Urothelium cell line (cell line): ENCODE measurements around the gene MACROD1.
"Not testable (repeated sequence)": the region's sequence is repeated elsewhere in the genome, so short reads cannot be mapped to it uniquely, and the experiment has no call there.

Experiments
- DNase-seq: peaks from one replicate; pipeline ENCODE4 v3.0.0; 2011; ENCODE audit warnings: low spot score, mixed read lengths
- FAIRE-seq: peaks from 2 replicates; lab custom pipeline; 2011; peaks lifted over from hg19 to GRCh38; lab: Jason Lieb, UNC

MACROD1 gene

GRCh38 chr11:64060263-64060860 is 105.6 kb downstream of the MACROD1 start:
- FAIRE-seq (no peak), DNase-seq (no peak)

GRCh38 chr11:64059339-64060140 is 106.4 kb downstream of the MACROD1 start:
- no peak for FAIRE-seq
- no peak for DNase-seq

GRCh38 chr11:64058494-64058893 is 107.4 kb downstream of the MACROD1 start:
- FAIRE-seq: no peak
- DNase-seq: no peak

- DNase-seq (no peak), FAIRE-seq (no peak)
Observed at GRCh38 chr11:64057890-64058289, 108.0 kb downstream of the MACROD1 start.

GRCh38 chr11:64056861-64057260 is 109.1 kb downstream of the MACROD1 start:
- no peak for FAIRE-seq
- no peak for DNase-seq

- DNase-seq: no peak
- FAIRE-seq: no peak
Observed at GRCh38 chr11:64056213-64056785, 109.6 kb downstream of the MACROD1 start.

- DNase-seq (no peak), FAIRE-seq (no peak)
Observed at GRCh38 chr11:64055077-64055476, 110.8 kb downstream of the MACROD1 start.

GRCh38 chr11:64053699-64054098 is 112.2 kb downstream of the MACROD1 start:
- no peak for DNase-seq
- FAIRE-seq: no peak

GRCh38 chr11:64052938-64053622 is 112.8 kb downstream of the MACROD1 start:
- no peak for FAIRE-seq
- DNase-seq: no peak

- DNase-seq: no peak
- FAIRE-seq: no peak
Observed at GRCh38 chr11:64052436-64052835, 113.5 kb downstream of the MACROD1 start.

GRCh38 chr11:64051297-64051696 is 114.6 kb downstream of the MACROD1 start:
- FAIRE-seq: no peak

GRCh38 chr11:64049509-64049908 is 116.4 kb downstream of the MACROD1 start:
- DNase-seq (no peak), FAIRE-seq (no peak)

More at GRCh38 chr11:64051297-64051696, 114.6 kb downstream of the MACROD1 start:
- no peak for DNase-seq

GRCh38 chr11:64048042-64048854 is 117.7 kb downstream of the MACROD1 start:
- no peak for FAIRE-seq
- no peak for DNase-seq

GRCh38 chr11:64047373-64047772 is 118.5 kb downstream of the MACROD1 start:
- not testable (repeated sequence) for FAIRE-seq, DNase-seq

- FAIRE-seq: no peak
- no peak for DNase-seq
Observed at GRCh38 chr11:64045700-64046099, 120.2 kb downstream of the MACROD1 start.

- no peak for DNase-seq
- no peak for FAIRE-seq
Observed at GRCh38 chr11:64044730-64045393, 121.1 kb downstream of the MACROD1 start.

GRCh38 chr11:64043545-64043944 is 122.4 kb downstream of the MACROD1 start:
- FAIRE-seq: no peak
- no peak for DNase-seq

GRCh38 chr11:64042301-64042700 is 123.6 kb downstream of the MACROD1 start:
- DNase-seq: no peak
- FAIRE-seq: no peak

GRCh38 chr11:64041846-64042245 is 124.1 kb downstream of the MACROD1 start:
- DNase-seq (no peak), FAIRE-seq (no peak)

- DNase-seq: no peak
- FAIRE-seq: no peak
Observed at GRCh38 chr11:64040684-64041322, 125.1 kb downstream of the MACROD1 start.
